ENCODE measurements around the gene KLC1. TPM values are rescaled to one million over a fixed set of nuclear protein-coding genes. Genes with fewer than 3 reads are reported as not detected.
A peak's percentile ranks its signal among the peaks of the same experiment; 100 is the strongest.

KLC1 gene
- total RNA-seq, 2 experiments from 2014 or later, result 152 to 160 TPM

GRCh38 chr14:103671911-103672310, 42.9 kb downstream of the KLC1 start:
- Mint-ChIP-seq H3K27ac (peak overlapping the region; percentile 6), H3K27me3 (no peaks in the 10 kb centered on the region), H3K4me3 (no peak overlapping the region), H3K36me3 (ENCODE audit: low read depth) (peaks cover 63% of the 10 kb centered on the region), H3K9me3 (no peaks in the 10 kb centered on the region), H3K4me1 (no peaks in the 10 kb centered on the region)
- POLR2A ChIA-PET, result interaction anchor here (0.6 kb wide), 1 partner anchor 109 kb away, joined by 3 read pairs; the partner anchor contains the start of genes BAG5 and COA8
- DNase-seq, result no peak
- CTCF ChIA-PET, result interaction anchor here (0.6 kb wide), 1 partner anchor 22 kb away, joined by 5 read pairs; no protein-coding TSS in a partner anchor

- no peaks in the 10 kb centered on the region for H3K9me3 Mint-ChIP-seq
- H3K4me3 Mint-ChIP-seq, result no peak overlapping the region
- CTCF ChIA-PET, result interaction anchor here (0.6 kb wide), 1 partner anchor 18 kb away, joined by 4 read pairs; no protein-coding TSS in a partner anchor
- H3K27ac Mint-ChIP-seq, result no peak overlapping the region
- no peak for DNase-seq
- no peaks in the 10 kb centered on the region for H3K4me1 Mint-ChIP-seq
- H3K27me3 Mint-ChIP-seq, result no peaks in the 10 kb centered on the region
- peaks cover 67% of the 10 kb centered on the region for H3K36me3 Mint-ChIP-seq (ENCODE audit: low read depth)
- POLR2A ChIA-PET, result no interaction called here
Measured at GRCh38 chr14:103675957-103676356, 46.9 kb downstream of the KLC1 start.

- H3K27me3 Mint-ChIP-seq, result no peaks in the 10 kb centered on the region
- no peaks in the 10 kb centered on the region for H3K4me1 Mint-ChIP-seq
- no peaks in the 10 kb centered on the region for H3K9me3 Mint-ChIP-seq
- H3K36me3 Mint-ChIP-seq (ENCODE audit: low read depth), result peaks cover 64% of the 10 kb centered on the region
- ChIA-PET POLR2A (interaction anchor here (0.7 to 1.4 kb wide), 4 partner anchors 22 to 38 kb away, joined by 3 to 4 read pairs (median 3); partner anchors contain the start of genes XRCC3 and ZFYVE21), CTCF (interaction anchor here (0.6 to 0.7 kb wide), 2 partner anchors 19 kb away, joined by 4 read pairs; no protein-coding TSS in a partner anchor)
- H3K27ac Mint-ChIP-seq, result no peak overlapping the region
- no peak overlapping the region for H3K4me3 Mint-ChIP-seq
- DNase-seq, result no peak
Measured at GRCh38 chr14:103676881-103677675, 48.1 kb downstream of the KLC1 start.

DNA sequence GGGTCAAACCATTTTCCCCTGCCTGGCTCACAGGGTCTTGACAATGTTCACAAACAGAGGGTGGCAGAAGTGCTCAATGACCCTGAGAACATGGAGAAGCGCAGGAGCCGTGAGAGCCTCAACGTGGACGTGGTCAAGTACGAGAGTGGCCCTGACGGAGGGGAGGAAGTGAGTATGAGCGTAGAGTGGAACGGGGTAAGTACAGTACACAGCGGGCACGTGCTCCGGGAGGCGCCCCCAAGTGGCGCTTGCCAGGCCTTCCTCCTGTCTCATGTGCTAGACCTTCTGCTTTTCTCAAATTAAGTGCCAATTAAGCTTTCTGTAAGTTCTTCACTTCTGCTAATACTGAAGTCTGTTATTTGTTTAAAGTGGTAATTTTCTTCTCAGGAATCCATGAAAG, 50.3 kb downstream of the KLC1 start:
- H3K36me3 Mint-ChIP-seq (ENCODE audit: low read depth), result peaks cover 63% of the 10 kb centered on the region
- no peaks in the 10 kb centered on the region for H3K4me1 Mint-ChIP-seq
- H3K4me3 Mint-ChIP-seq, result no peak overlapping the region
- peak; percentile 44 for DNase-seq
- H3K27me3 Mint-ChIP-seq, result no peaks in the 10 kb centered on the region
- H3K27ac Mint-ChIP-seq, result peak overlapping the region; percentile 16
- no peaks in the 10 kb centered on the region for H3K9me3 Mint-ChIP-seq
- ChIA-PET POLR2A (no interaction called here), CTCF (interaction anchor here (0.6 to 1.4 kb wide), 5 partner anchors 106 to 118 kb away, joined by 3 to 6 read pairs (median 4); partner anchors contain the start of genes BAG5 and COA8)

DNA sequence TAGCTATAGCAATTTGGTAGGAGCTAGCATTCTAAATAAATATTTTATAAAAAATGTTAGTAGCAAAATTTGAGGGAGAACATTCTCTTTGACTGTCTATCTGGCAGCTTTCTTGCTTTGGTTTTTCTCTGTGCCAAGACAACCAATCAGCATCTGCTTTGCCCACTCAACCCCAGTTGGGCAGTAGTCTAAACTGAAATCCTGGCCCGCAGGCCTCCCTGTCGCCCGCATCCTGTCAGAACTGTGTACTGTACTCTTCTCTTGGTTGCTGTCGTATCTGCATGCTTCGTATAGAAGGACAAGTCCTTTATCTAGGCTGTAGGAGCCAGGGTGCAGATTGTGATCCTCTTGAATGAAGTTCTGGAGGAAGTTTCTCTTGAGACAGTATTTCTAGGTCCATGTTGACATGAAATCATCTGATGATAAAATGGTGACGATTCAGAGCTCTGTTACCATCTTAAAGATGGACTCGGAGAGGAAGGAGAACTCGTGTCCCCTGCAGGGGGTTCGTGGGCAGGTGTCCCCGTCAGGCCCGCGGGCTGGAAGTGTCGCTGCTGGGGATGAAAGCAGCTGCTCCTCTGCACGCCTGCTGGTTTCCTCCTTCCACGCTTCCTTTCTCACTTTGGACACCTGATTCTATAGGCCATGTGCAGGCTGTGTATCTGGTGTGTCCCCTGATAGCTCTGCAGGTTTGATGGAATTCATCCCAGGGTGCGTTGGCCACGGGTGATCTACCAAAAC, 51.6 kb downstream of the KLC1 start:
- DNase-seq, result no peak
- Mint-ChIP-seq H3K27ac (no peak overlapping the region), H3K27me3 (no peaks in the 10 kb centered on the region), H3K36me3 (ENCODE audit: low read depth) (peaks cover 66% of the 10 kb centered on the region), H3K4me1 (no peaks in the 10 kb centered on the region), H3K4me3 (no peak overlapping the region), H3K9me3 (no peaks in the 10 kb centered on the region)
- POLR2A ChIA-PET, result interaction anchor here (0.7 kb wide), 1 partner anchor 23 kb away, joined by 3 read pairs; no protein-coding TSS in a partner anchor
- CTCF ChIA-PET, result interaction anchor here (0.9 to 1.4 kb wide), 2 partner anchors 108 to 118 kb away, joined by 4 to 5 read pairs; partner anchors contain the start of genes BAG5 and COA8

DNA sequence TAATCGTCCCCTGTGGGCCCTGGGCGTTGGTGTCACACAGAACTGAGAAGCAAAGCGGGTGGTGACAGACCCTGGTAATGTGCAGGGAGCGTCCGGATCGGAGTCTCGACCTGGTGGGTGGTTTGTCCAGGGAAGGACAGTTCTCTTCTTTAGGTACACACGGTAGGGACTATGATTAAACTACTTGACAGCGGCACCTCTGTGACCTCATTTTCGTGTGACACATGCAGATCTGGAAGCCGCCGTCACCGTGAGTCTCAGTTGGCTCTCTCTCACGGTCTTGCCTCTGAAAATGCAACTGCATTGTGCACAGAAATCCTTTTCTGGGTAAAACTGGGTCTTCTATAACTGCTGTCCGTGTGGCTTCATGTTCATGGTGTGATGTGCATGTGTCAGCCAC, 54.1 kb downstream of the KLC1 start:
- Mint-ChIP-seq H3K4me3 (no peak overlapping the region), H3K9me3 (no peaks in the 10 kb centered on the region), H3K36me3 (ENCODE audit: low read depth) (peaks cover 73% of the 10 kb centered on the region), H3K4me1 (no peaks in the 10 kb centered on the region), H3K27ac (no peak overlapping the region), H3K27me3 (no peaks in the 10 kb centered on the region)
- DNase-seq, result no peak
- ChIA-PET CTCF (no interaction called here), POLR2A (no interaction called here)

DNA sequence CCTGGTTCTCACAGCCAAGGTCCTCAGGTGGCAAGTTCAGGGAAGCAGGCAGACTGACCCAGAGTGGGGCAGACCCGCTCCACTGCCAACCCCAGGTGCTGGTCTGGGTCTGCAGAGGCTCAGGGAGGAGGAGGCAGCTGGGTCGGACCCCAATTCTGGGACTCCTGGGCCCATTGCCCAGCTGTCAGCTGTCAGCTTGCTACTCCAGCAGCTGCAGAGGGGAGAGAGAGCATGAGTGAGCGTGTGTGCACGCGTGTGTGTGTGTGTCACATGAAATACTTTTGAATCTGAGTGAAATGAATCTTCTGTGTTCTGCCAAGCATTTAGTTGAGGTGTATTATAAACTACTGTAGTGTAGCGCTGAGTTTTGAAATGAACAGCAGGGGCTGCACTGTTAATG, 55.5 kb downstream of the KLC1 start:
- POLR2A ChIA-PET, result no interaction called here
- CTCF ChIA-PET, result no interaction called here
- Mint-ChIP-seq H3K36me3 (ENCODE audit: low read depth) (peaks cover 70% of the 10 kb centered on the region), H3K9me3 (no peaks in the 10 kb centered on the region), H3K27ac (no peak overlapping the region), H3K4me1 (no peaks in the 10 kb centered on the region), H3K27me3 (no peaks in the 10 kb centered on the region), H3K4me3 (no peak overlapping the region)
- no peak for DNase-seq

DNA sequence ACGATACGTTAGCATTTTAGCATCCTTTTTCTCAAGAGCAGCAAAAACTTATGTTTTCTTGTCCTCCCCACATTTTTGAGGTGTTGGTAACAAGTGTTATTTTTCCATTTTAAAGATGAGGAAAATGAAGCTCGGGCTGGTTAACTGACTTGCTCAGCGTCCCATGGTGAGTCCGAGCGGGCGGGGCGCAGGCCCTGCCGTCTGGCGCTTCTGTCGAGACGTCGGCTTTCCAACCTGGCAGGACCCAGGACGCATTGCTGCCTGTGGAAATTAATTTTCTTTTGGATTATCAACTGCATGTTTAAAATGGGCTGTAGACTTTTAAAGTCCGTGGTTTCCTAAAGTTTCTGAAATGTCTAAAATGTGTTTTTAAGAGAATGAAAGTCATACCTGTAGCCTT, 55.9 kb downstream of the KLC1 start:
- H3K36me3 Mint-ChIP-seq (ENCODE audit: low read depth), result peaks cover 68% of the 10 kb centered on the region
- POLR2A ChIA-PET, result interaction anchor here (0.5 kb wide), 1 partner anchor 17 kb away, joined by 3 read pairs; no protein-coding TSS in a partner anchor
- H3K9me3 Mint-ChIP-seq, result no peaks in the 10 kb centered on the region
- DNase-seq, result no peak
- H3K27me3 Mint-ChIP-seq, result no peaks in the 10 kb centered on the region
- CTCF ChIA-PET, result no interaction called here
- H3K4me1 Mint-ChIP-seq, result no peaks in the 10 kb centered on the region
- no peak overlapping the region for H3K27ac Mint-ChIP-seq
- H3K4me3 Mint-ChIP-seq, result no peak overlapping the region

GRCh38 chr14:103685276-103686211, 56.5 kb downstream of the KLC1 start:
- Mint-ChIP-seq H3K27ac (no peak overlapping the region), H3K36me3 (ENCODE audit: low read depth) (peaks cover 67% of the 10 kb centered on the region), H3K4me3 (no peak overlapping the region)

DNA sequence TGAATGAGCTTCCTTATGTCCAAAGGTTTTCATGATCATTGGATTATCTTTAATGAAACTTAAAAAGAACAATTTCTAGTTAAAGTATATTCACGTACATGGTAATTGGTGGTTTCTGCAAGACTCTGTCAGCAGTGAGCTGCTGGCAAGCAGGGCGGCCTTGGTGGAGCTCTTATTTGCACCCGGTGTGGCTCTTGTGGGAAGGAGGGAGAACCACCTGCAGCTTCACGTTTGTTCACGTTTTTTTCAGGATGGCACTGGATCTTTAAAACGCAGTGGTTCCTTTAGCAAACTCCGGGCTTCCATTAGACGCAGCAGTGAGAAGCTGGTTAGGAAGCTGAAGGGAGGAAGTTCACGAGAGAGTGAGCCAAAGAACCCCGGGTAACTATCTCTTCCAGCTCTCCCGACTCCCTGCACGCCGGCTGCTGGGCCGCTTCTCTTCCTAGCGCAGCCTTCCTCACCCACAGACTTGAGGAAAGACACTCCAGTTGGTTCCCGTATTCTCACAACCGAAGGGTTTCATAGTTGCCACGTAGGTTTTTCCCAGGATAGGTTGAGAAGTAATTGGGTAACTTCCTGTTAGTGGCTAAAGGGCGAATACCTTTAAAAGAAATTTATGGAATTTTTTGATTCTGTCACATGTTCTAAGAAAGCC, 57.9 kb downstream of the KLC1 start:
- H3K27me3 Mint-ChIP-seq, result no peaks in the 10 kb centered on the region
- peaks cover 58% of the 10 kb centered on the region for H3K36me3 Mint-ChIP-seq (ENCODE audit: low read depth)
- POLR2A ChIA-PET, result interaction anchor here (0.7 to 0.9 kb wide), 2 partner anchors 12 to 53 kb away, joined by 3 read pairs; no protein-coding TSS in a partner anchor
- no peak for DNase-seq
- CTCF ChIA-PET, result no interaction called here
- H3K27ac Mint-ChIP-seq, result no peak overlapping the region
- H3K4me1 Mint-ChIP-seq, result no peaks in the 10 kb centered on the region
- H3K4me3 Mint-ChIP-seq, result no peak overlapping the region
- no peaks in the 10 kb centered on the region for H3K9me3 Mint-ChIP-seq

More at GRCh38 chr14:103685276-103686211, 56.5 kb downstream of the KLC1 start:
- no peaks in the 10 kb centered on the region for H3K9me3 Mint-ChIP-seq
- ChIA-PET POLR2A (interaction anchor here (0.5 kb wide), 1 partner anchor 17 kb away, joined by 3 read pairs; no protein-coding TSS in a partner anchor), CTCF (no interaction called here)
- H3K27me3 Mint-ChIP-seq, result no peaks in the 10 kb centered on the region
- no peaks in the 10 kb centered on the region for H3K4me1 Mint-ChIP-seq
- DNase-seq, result no peak

DNA sequence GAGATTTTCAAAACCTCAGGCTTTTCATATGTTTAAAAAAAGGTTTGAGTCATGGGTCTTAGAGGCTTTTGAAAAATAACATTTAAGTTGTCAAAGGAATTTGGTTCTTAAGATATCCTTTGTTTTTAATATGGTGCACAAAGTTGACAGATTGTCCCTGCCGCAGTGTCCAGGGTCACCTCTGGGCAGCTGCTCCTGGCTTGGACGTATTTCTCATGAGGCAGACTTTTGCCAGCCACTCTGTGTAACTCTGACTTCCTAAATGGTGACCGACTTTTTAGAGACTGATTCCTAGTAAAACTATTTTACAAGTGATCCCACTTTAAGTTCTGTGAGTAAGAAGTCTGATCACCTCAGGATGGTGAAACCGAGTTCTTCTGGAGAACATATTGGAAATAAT, 58.7 kb downstream of the KLC1 start:
- CTCF ChIA-PET, result no interaction called here

GRCh38 chr14:103688441-103688840, 59.4 kb downstream of the KLC1 start:
- no peak for DNase-seq
- Mint-ChIP-seq H3K27ac (no peak overlapping the region), H3K4me1 (no peaks in the 10 kb centered on the region), H3K36me3 (ENCODE audit: low read depth) (peaks cover 52% of the 10 kb centered on the region), H3K27me3 (no peaks in the 10 kb centered on the region), H3K9me3 (no peaks in the 10 kb centered on the region), H3K4me3 (no peak overlapping the region)
- ChIA-PET POLR2A (no interaction called here), CTCF (interaction anchor here (1.5 kb wide), 1 partner anchor 120 kb away, joined by 3 read pairs; no protein-coding TSS in a partner anchor)

More for the DNA sequence above, 58.7 kb downstream of the KLC1 start:
- no peaks in the 10 kb centered on the region for H3K27me3 Mint-ChIP-seq
- H3K36me3 Mint-ChIP-seq (ENCODE audit: low read depth), result peaks cover 57% of the 10 kb centered on the region
- H3K9me3 Mint-ChIP-seq, result no peaks in the 10 kb centered on the region
- no peak overlapping the region for H3K27ac Mint-ChIP-seq
- no peak overlapping the region for H3K4me3 Mint-ChIP-seq
- H3K4me1 Mint-ChIP-seq, result no peaks in the 10 kb centered on the region
- POLR2A ChIA-PET, result interaction anchor here (0.7 to 0.9 kb wide), 2 partner anchors 11 to 52 kb away, joined by 3 read pairs; no protein-coding TSS in a partner anchor
- DNase-seq, result no peak
